SK-N-SH (cell line): Measurements from ENCODE around the gene RIPOR2. TPM values are rescaled to one million over a fixed set of nuclear protein-coding genes. Genes with fewer than 3 reads are reported as not detected.

Experiments
- CTCF ChIA-PET: fragments of 300-600, 350-600 bp; formaldehyde crosslinking; extraction: SDS; loops from one replicate; lab custom pipeline; 2021; lab: Yijun Ruan, JAX
- POLR2A ChIA-PET: fragments of 350-600 bp; sonication (Branson Sonifier 250); formaldehyde crosslinking; extraction: SDS; loops from one replicate; lab custom pipeline; 2020; ENCODE audit warnings: antibody characterized with exemption, inconsistent platforms; lab: Yijun Ruan, JAX
- DNase-seq: peaks from one replicate; pipeline ENCODE4 v3.0.0; 2012
- H2AFZ ChIP-seq: fragments of 200-600 bp; sonication (generic); 2 replicates; pipeline ENCODE4 v1.8.1; 2016; ENCODE audit warnings: antibody characterized with exemption, mild to moderate bottlenecking, low read depth
- H3F3A ChIP-seq: fragments of 200-600 bp; sonication (generic); replicated peaks from 2 replicates; pipeline ENCODE3; 2016; ENCODE audit warnings: antibody characterized with exemption, mild to moderate bottlenecking; ENCODE audit not compliant: insufficient read depth
- H3K27ac ChIP-seq, 2 experiments: fragments of 200-500 bp in 1 of 2; fragments of 200-600 bp in 1 of 2; sonication (Bioruptor generic) in 1 of 2; sonication (generic), shearing (Covaris generic) in 1 of 2; 2 replicates each; pipeline versions ENCODE4 v1.5.1 to v1.6.1; 2014 to 2016; ENCODE audit warnings: low read depth in 2 of 2, inconsistent platforms in 1 of 2, low read length in 1 of 2, mild to moderate bottlenecking in 1 of 2, mixed read lengths in 1 of 2
- H3K27me3 ChIP-seq: fragments of 200-600 bp; sonication (generic), shearing (Covaris generic); 2 replicates; pipeline ENCODE4 v1.6.1; 2016; ENCODE audit warnings: mixed run types; ENCODE audit not compliant: insufficient read depth
- H3K36me3 ChIP-seq, 2 experiments: fragments of 200-500 bp in 1 of 2; fragments of 200-600 bp in 1 of 2; sonication (Bioruptor generic) in 1 of 2; sonication (generic) in 1 of 2; replicated peaks in 1 of 2; 2 replicates each; pipeline versions ENCODE3 to v1.5.1; 2014 to 2016; ENCODE audit warnings: low read length in 1 of 2, mild to moderate bottlenecking in 1 of 2; ENCODE audit not compliant: insufficient read depth in 2 of 2, control insufficient read depth in 1 of 2
- H3K4me1 ChIP-seq, 2 experiments: fragments of 200-500 bp in 1 of 2; fragments of 200-600 bp in 1 of 2; sonication (Bioruptor generic) in 1 of 2; sonication (generic), shearing (Covaris generic) in 1 of 2; 2 replicates each; pipeline versions ENCODE4 v1.5.1 to v1.6.1; 2014 to 2016; ENCODE audit warnings: low read depth in 1 of 2, low read length in 1 of 2, mixed run types in 1 of 2; ENCODE audit not compliant: insufficient read depth in 2 of 2, control insufficient read depth in 1 of 2
- H3K4me2 ChIP-seq: fragments of 200-600 bp; sonication (generic), shearing (Covaris generic); 2 replicates; pipeline ENCODE4 v1.6.1; 2017; ENCODE audit warnings: mixed run types
- H3K4me3 ChIP-seq, 2 experiments: fragments of 200-500 bp in 1 of 2; fragments of 200-600 bp in 1 of 2; sonication (Bioruptor generic) in 1 of 2; sonication (generic), shearing (Covaris generic) in 1 of 2; 2 replicates each; pipeline versions ENCODE4 v1.5.1 to v1.8.1; 2014 to 2016; ENCODE audit warnings: low read depth in 2 of 2, inconsistent platforms in 1 of 2, low read length in 1 of 2, mild to moderate bottlenecking in 1 of 2, mixed read lengths in 1 of 2, moderate library complexity in 1 of 2
- H3K79me2 ChIP-seq: fragments of 200-600 bp; sonication (generic); 2 replicates; pipeline ENCODE4 v1.8.1; 2017; ENCODE audit warnings: mild to moderate bottlenecking; ENCODE audit not compliant: insufficient read depth
- H3K9ac ChIP-seq: fragments of 200-600 bp; sonication (generic); 2 replicates; pipeline ENCODE4 v1.6.1; 2017; ENCODE audit warnings: mixed run types
- H3K9me2 ChIP-seq: fragments of 200-600 bp; sonication (generic); 2 replicates; pipeline ENCODE4 v1.6.1; 2017; ENCODE audit warnings: mixed run types
- H3K9me3 ChIP-seq: fragments of 200-600 bp; sonication (generic); 2 replicates; pipeline ENCODE4 v1.6.1; 2017; ENCODE audit warnings: mixed run types, mild to moderate bottlenecking, moderate library complexity
- H4K20me1 ChIP-seq: fragments of 200-600 bp; sonication (generic); 2 replicates; pipeline ENCODE4 v1.6.1; 2017; ENCODE audit warnings: mild to moderate bottlenecking, mixed run types; ENCODE audit not compliant: insufficient read depth
- EZH2phosphoT487 ChIP-seq: fragments of 200-600 bp; sonication (generic); IDR thresholded peaks from 2 replicates; pipeline ENCODE4 v1.6.1; 2017; ENCODE audit warnings: low read depth, mixed run types, mild to moderate bottlenecking, antibody characterized with exemption, moderate library complexity, borderline replicate concordance
- FOSL2 ChIP-seq: IDR thresholded peaks from 2 replicates; pipeline ENCODE4 v1.4.0; 2012; ENCODE audit warnings: low read depth, mild to moderate bottlenecking, moderate library complexity, borderline replicate concordance
- NFIC ChIP-seq: IDR thresholded peaks from 2 replicates; pipeline ENCODE4 v1.4.0; 2012; ENCODE audit warnings: borderline replicate concordance
- RAD21 ChIP-seq: IDR thresholded peaks from 2 replicates; pipeline ENCODE4 v1.6.1; 2012; ENCODE audit warnings: mild to moderate bottlenecking, low read length
- RCOR1 ChIP-seq: fragments of 150-350 bp; IDR thresholded peaks from 2 replicates; pipeline ENCODE4 v1.6.1; 2017; ENCODE audit warnings: antibody characterized with exemption, low read length
- RFX5 ChIP-seq: IDR thresholded peaks from 2 replicates; pipeline ENCODE4 v1.6.1; 2012; ENCODE audit warnings: mild to moderate bottlenecking, improper control_type of control experiment, low read length
- TAF1 ChIP-seq: IDR thresholded peaks from 2 replicates; pipeline ENCODE4 v1.6.1; 2012; ENCODE audit warnings: low read depth, mild to moderate bottlenecking, low read length, moderate library complexity, borderline replicate concordance
- USF1 ChIP-seq: IDR thresholded peaks from 2 replicates; pipeline ENCODE4 v1.4.0; 2012; ENCODE audit warnings: low read depth, borderline replicate concordance
- USF2 ChIP-seq: fragments of 150-350 bp; IDR thresholded peaks from 2 replicates; pipeline ENCODE4 v1.6.1; 2017; ENCODE audit warnings: antibody characterized with exemption, low read length, low read depth, borderline replicate concordance
- YY1 ChIP-seq: IDR thresholded peaks from 2 replicates; pipeline ENCODE4 v1.4.0; 2012; ENCODE audit warnings: low read depth, mild to moderate bottlenecking
- WGBS: methylation state at CpG from one replicate; pipeline ENCODE4 v1.1.6; 2017; ENCODE audit warnings: low lambda C conversion rate; 5-methylcytosine and 5-hydroxymethylcytosine counted together
- polyA plus RNA-seq, 3 experiments: library from polyadenylated mRNA; depleted of rRNA; stranded (reverse); fragments of >200 nt; gene quantifications; 2 replicates each; pipeline ENCODE4 v1.2.3, GENCODE V29; 2012
- TF ChIP-seq, protein P1 (sequence below): IDR thresholded peaks from 2 replicates; pipeline ENCODE4 v1.4.0; 2012; ENCODE audit warnings: low read depth

RIPOR2 gene
- polyA plus RNA-seq, 1 of the 3 experiments (the other 2 are of a cell fraction): 0.05 TPM

- DNase-seq: no peak
- Histone ChIP-seq H3K9me2 (no peaks in the 10 kb centered on the region), H3K4me2 (no peak overlapping the region), H3K9ac (no peak overlapping the region), H3K27ac (no peak overlapping the region), H3K4me3 (no peak overlapping the region), H3K27me3 (no peaks in the 10 kb centered on the region), H3K36me3 (no peaks in the 10 kb centered on the region), H3K9me3 (no peaks in the 10 kb centered on the region), H3K4me1 (no peaks in the 10 kb centered on the region; a peak in 1 of 4 replicates), H4K20me1 (no peaks in the 10 kb centered on the region), H3F3A (no peaks in the 10 kb centered on the region), H2AFZ (no peak overlapping the region), H3K79me2 (no peaks in the 10 kb centered on the region)
- POLR2A ChIA-PET: no interaction called here
- CTCF ChIA-PET: interaction anchor here (1.1 to 1.5 kb wide), 2 partner anchors 17 to 98 kb away, joined by 3 read pairs; no protein-coding TSS in a partner anchor
- 79% methylated on average over 1 of the region's 1 CpG for WGBS
- TF ChIP-seq USF2 (no peak), RCOR1 (no peak), YY1 (no peak), USF1 (no peak), TAF1 (no peak), NFIC (no peak), RAD21 (no peak)
- TF ChIP-seq, protein P1, sequence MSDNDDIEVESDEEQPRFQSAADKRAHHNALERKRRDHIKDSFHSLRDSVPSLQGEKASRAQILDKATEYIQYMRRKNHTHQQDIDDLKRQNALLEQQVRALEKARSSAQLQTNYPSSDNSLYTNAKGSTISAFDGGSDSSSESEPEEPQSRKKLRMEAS: no peak
Measured at GRCh38 chr6:24893342-24893850, 42.4 kb downstream of the RIPOR2 start.

- Histone ChIP-seq H2AFZ (no peak overlapping the region), H3K4me3 (no peak overlapping the region), H3K9me3 (no peaks in the 10 kb centered on the region), H3F3A (no peaks in the 10 kb centered on the region), H3K4me2 (no peak overlapping the region), H3K9me2 (no peaks in the 10 kb centered on the region), H3K36me3 (no peaks in the 10 kb centered on the region), H3K4me1 (no peaks in the 10 kb centered on the region; a peak in 2 of 4 replicates), H4K20me1 (no peaks in the 10 kb centered on the region), H3K27me3 (no peaks in the 10 kb centered on the region), H3K27ac (no peak overlapping the region)
- 85% methylated on average over 3 of the region's 3 CpGs for WGBS
- no peak for DNase-seq
- ChIA-PET CTCF (interaction anchor here (1.1 to 1.5 kb wide), 2 partner anchors 28 to 35 kb away, joined by 3 read pairs; no protein-coding TSS in a partner anchor), POLR2A (interaction anchor here (0.6 kb wide), 1 partner anchor 33 kb away, joined by 3 read pairs; no protein-coding TSS in a partner anchor)
- TF ChIP-seq RFX5: no peak
- TF ChIP-seq NFIC: no peak
- TF ChIP-seq, protein P1: no peak
- no peak for TF ChIP-seq FOSL2
- TF ChIP-seq EZH2phosphoT487: no peak
- TF ChIP-seq, all 33 proteins: peak for 0
- Histone ChIP-seq H3K79me2 (no peaks in the 10 kb centered on the region), H3K9ac (no peak overlapping the region)
Measured at GRCh38 chr6:24891004-24891403, 44.8 kb downstream of the RIPOR2 start.
